Measurements from ENCODE around the gene STARD8. TPM values are rescaled to one million over a fixed set of nuclear protein-coding genes. Genes with fewer than 3 reads are reported as not detected.
"Not testable (repeated sequence)": the region's sequence is repeated elsewhere in the genome, so short reads cannot be mapped to it uniquely, and the experiment has no call there.

Gene STARD8
- total RNA-seq, 1 donor from 2014 or later = 4.5 TPM

DNA sequence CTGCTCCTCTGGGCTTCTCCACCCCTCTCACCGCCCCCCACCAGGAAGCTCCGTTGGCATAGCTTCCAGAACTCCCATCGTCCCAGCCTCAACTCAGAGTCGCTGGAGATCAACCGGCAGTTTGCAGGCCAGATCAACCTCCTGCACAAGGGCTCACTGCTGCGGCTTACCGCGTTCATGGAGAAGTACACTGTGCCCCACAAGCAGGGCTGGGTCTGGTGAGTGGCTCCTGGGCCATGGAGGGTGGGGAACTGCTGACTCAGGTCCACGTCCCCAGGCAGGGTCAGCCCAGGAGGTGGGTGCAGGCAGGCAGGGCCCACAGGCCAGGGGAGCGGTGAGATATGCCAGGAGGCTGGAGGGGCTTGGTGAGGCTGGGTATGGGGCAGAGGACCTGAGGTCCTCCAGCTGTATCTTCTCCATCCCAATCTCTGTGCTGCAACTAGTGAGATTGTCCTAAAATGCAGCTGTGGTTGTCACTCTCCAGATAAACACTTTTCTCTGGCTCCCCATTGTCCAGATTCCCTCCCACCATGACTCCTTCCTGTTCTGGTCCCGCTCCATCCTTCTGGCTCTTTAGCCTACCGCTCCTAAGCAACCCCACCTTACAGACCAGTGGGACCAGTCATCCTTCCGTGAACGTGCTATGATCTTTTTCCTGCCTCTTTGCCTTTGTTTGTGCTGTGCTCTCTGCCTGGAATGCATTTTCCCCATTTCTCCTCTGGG, 71.9 kb downstream of the STARD8 start:
- no peak for DNase-seq

DNA sequence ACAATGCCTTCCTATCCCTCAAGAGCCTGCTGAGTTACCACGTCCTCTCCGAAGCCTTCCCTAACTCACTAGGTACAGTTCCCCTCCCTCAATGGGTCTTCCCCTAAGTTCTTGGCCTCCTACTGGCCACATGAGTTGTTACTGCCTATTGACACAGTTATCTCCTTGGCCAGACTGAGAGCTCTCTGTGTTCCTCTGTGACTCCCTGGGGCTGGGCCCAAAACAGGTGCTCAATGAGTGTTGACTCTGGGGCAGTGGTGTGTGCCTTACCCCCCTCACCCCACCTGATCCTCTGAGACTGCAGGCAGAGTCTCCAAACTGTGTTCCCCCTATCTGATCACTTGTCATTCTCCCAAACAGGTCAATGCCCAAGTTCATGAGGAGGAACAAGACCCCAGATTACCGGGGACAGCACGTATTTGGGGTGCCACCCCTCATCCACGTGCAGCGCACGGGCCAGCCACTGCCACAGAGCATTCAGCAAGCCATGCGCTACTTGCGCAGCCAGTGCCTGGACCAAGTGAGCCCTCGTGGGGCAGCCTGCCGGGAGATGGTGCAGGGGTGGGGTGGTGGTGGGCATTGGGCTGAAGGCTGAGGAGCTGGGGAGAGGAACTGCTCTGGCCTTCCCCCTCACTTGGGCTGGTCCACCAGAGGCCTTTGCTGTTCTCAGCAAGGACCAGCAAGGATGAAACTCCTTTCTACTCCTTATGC, 72.6 kb downstream of the STARD8 start:
- no peak for DNase-seq

DNA sequence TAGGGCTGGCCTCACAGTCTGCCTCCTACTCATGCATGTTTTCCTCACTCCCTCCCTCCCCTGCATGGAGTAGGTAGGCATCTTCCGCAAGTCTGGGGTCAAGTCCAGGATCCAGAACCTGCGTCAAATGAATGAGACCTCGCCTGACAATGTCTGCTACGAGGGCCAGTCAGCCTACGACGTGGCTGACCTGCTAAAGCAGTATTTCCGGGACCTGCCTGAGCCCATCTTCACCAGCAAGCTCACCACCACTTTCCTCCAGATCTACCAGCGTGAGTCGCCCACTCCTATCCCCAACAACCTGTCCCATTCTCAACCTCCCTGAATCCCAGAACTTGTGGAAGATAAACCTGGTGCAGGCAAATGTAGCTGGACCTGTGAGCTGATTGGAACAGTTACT, 73.4 kb downstream of the STARD8 start:
- DNase-seq = no peak

DNA sequence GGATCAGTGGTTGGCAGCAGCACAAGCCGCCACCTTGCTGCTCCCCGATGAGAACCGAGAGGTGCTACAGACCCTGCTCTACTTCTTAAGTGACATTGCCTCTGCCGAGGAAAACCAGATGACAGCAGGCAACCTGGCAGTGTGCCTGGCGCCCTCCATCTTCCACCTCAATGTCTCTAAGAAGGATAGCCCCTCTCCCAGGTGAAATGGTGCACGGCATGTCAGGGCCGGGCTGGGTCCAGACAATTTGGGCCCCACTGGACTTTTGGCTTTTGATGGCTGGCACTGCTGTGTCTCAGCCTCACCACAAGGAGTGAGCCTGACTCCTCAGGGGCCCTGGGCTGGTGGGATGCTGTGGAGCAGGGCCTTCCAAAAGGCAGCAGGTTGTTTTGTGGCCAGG, 74.1 kb downstream of the STARD8 start:
- no peak for DNase-seq

DNA sequence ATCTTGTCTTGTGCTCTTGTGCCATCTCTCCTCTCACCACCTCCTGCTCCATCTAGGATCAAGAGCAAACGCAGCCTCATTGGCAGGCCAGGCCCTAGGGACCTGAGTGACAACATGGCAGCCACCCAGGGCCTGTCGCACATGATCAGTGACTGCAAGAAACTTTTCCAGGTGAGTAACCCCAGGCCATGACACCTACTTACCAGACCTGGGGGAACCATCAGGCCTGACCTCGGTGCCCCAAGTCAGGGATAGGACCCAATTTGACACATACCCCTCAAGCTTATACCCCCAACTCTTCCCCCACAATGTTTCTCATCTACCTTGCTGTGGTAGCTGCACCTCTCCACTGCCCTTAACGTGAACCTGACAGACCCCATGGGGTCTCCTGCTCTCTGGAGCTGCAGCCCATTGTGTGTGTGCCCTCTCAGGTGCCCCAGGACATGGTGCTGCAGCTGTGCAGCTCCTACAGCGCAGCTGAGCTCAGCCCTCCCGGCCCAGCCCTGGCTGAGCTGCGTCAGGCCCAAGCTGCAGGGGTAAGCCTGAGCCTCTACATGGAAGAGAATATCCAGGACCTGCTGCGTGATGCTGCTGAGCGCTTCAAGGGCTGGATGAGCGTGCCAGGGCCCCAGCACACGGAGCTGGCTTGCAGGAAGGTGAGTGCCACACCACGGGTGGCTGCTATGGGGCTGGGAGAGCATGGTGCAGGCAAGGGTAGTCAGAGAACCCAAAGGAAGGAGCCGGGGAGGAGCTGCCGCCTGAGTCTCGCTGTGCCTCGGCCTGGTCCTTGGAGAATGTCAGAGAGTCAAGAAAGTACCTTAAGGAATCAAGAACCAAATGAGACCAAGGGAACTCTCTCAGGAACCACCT, 74.8 kb downstream of the STARD8 start:
- DNase-seq = no peak

DNA sequence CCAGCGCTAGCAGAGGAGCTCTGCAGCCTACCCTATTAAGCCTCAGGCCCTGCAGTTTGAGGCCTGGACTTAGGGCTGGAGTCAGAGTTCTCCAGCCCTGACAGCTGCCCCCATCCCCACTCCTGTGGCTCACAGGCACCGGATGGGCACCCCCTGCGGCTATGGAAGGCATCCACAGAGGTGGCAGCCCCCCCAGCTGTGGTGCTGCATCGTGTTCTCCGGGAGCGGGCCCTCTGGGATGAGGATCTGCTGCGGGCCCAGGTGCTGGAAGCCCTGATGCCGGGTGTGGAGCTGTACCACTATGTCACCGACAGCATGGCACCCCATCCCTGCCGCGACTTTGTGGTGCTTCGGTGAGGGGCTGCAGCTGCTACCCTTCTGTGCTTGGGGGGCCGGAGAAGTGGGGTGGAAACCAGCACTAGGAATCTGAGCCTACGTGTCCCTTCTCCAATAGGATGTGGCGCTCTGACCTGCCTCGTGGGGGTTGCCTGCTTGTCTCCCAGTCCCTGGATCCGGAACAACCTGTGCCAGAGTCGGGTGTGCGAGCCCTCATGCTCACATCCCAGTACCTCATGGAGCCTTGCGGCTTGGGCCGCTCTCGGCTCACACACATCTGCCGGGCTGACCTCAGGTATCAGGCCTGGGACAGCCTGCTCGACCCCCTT, 76.2 kb downstream of the STARD8 start:
- no peak for DNase-seq

DNA sequence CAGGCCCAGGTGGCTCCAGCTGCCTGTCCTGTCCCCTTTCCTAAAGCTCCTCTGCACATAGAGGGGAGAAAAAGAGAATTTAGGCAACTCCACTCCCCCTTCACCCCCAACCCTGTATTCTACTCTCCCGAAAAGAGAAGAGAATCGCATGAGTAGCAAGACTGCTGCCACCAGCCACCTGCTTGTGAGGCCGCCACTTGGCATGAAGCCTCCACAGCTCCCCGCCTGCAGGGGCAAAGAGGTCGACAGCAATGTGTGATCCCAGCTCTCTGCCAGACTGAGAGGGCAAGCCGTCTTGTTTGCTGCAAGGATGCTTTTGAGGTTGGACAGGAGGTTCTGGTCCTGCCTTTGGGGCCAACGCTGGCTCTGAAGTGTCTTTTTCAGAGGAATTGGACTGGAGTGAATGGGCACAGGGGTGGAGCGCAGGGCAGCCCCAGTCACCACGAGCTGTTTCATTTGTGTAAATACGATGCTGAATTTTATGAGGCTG, 77.1 kb downstream of the STARD8 start:
- no peak for DNase-seq

DNA sequence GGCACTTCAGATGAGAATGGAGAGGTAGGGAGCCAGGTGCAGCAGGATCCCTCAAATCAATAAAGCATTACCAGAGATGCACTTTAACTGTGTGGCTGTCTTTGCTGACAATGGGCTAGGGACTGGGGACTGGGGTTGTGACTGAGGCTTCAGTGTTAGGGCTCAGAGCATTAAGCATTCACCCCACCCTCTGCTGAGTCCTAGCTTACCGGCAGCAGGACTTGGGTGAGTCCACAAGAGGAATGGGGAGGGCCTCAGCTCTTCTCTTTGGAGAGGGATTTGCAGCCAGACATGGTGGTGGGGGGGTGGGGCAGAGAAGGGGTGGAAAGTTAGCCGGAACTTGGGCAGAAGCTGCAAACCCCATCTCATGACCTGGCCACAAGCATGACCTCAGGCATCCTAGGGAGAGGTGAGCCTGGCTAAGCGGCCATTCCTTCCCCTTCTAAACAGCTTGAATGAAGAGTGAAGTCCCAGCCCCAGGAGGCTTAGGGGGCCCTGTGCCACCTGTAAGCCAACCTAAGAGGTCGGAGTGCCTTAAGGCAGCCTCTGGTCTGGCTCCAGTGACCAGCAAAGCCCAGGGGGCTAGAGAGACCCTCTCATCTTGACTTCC, 78.4 kb downstream of the STARD8 start:
- no peak for DNase-seq

DNA sequence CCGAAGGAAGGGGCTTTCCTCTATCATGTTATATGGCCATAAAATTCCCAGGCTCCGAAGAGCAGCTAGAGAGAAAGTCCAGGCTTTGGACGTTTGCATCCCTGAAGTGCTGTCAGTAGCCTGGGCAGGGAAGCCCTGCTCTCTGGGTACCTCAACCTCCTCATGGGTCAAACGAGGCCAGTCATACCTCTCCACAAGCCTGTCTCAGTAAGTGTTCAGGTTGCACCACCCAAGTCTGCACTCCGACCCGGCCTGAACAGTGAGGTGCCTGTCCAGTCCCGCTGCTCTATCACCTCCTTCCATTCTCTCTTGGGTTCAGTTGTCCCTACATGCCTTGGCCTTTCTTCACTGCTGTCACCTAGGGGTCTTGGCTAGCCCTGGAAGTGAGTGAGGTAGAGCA, 78.9 kb downstream of the STARD8 start:
- no peak for DNase-seq

DNA sequence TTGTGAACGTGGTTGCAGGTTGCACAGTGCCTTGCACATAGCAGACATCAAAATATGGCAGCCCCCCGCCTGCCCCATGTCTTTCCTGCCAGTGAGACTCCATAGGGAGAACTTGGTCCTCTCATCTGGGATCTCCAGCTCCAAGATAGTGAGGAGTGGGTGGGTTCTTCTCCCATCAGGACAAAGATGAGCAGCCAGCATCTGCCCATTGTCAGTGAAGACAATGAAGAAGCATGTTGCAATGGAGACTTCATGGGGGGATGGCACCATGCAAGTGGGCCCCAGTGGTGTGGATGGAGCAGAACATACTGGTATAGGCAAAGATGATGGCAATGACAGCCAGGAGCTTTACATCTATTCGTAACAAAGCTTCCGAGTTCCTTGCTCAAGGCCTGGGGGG, 80.2 kb downstream of the STARD8 start:
- no peak for DNase-seq

DNA sequence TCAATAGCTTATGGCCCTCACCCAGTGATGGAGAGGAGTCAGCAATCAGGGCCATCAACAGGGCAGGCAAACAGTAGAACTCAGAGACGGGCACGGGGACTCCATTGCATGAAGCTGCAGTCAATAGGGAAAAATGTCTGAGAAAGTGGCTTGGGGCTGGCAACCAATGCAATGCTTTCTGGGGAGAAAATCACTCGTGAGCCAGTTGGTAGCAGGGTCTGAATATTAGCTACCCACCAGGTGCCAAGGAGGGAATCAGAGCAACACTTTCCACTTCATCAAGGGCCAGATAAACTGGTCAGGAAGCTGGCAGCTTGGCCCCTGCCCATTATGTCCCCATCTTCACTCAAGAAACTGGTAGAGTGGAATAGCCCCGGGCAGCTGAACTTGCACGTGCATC, 80.7 kb downstream of the STARD8 start:
- no peak for DNase-seq

DNA sequence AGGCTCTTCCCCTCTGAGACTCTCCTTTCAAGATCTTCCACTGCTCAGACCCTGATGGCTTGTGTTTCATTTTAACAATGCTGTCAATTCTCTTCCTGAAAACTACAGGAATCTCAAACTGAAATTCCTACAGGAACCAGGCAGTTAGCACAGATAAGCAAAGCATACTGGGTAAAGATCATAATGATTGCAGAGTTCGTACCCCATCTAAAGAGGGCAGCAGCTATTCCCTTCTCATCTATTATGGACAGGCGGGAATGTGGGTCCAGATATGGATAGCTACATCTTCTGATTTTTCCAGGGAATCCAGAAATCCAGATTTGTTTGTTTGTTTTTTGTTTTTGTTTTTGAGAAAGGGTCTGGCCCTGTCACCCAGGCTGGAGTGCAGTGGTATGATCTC, 83.8 kb downstream of the STARD8 start:
- DNase-seq = no peak

DNA sequence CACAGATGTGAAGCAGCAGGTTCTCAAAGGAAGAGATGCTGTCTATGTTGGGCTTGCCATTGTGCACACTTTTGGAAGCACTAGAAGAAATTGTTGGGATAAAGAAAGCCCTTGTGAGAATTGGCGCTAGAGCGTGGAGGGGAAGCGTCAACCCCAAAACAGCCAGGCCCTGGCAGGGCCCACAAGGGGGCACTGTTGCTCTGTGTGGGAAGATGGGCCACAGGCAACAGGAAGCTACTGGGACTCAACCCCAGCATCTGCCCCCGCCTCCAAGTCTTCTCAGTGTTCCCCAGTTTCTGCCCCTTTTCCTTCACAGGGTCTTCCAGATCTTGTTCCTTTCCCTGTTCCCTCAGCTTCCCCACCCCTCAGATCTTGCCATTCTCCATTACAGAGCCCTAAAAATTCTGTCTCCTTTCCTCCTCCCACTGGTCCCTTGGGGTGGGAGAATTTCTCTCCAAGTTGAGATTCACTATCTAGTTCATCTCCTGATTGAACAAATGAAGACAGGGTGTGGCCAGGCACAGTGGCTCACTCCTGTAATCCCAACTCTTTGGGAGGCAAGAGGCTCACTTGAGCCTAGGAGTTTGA, 85.5 kb downstream of the STARD8 start:
- DNase-seq = no peak

DNA sequence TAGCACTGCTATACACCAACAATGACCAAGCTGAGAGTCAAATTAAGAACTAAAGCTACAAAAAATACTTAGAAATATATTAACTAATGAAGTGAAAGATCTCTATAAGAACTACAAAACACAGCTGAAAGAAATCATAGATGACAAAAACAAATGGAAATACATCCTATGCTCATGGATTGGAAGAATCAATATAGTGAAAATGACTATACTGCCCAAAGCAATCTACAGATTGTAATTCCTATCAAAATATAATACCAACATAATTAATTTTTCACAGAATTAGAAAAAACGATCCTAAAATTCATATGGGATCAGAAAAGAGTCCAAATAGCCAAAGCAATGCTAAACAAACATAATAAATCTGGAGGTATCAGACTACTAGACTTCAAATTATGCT, 87.8 kb downstream of the STARD8 start:
- DNase-seq = no peak

DNA sequence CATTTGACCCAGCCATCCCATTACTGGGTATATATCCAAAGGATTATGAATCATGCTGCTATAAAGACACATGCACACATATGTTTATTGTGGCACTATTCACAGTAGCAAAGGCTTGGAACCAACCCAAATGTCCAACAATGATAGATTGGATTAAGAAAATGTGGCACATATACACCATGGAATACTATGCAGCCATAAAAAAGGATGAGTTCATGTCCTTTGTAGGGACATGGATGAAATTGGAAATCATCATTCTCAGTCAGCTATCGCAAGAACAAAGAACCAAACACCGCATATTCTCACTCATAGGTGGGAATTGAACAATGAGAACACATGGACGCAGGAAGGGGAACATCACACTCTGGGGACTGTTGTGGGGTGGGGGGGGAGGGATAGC, 94.4 kb downstream of the STARD8 start:
- DNase-seq = not testable (repeated sequence)

DNA sequence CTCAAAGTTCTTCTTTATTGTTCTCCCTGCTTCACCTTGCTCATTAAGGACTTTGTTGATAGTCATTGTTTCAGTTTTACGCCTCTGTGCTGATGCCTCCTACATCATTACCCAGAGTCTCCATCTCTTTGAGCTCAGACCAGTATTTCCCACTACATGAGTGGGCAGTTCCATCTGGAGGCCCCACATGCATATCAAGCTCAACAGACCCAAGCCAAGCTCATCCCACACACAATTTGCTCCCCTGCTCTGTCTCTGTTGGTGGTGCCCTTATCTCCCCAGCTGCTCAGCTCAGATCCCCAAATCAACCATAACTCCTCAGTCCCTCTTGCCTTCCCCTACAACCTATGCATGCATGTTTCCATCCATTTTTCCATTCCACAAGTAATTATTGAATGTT, 96.3 kb downstream of the STARD8 start:
- no peak for DNase-seq

DNA sequence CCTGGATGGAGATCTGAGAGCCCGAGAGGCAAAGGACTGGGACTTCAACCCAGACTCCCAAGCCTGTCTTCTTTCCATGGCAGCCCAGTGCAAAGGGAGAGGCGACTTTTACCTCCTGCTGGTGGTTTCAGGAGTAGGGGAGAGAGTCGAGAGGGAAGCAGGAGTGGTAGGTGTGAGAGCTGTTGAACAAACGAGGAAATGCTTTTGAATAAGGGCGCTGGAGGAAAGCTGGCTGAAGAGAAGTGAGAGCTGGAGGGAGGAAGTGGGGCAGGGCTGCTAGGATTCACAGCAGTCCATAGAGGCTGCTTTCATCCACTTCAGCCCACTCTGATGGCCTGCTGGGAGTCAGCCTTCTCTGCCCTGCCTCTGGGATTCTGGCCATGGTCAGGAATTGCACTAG, 99.5 kb downstream of the STARD8 start:
- no peak for DNase-seq

DNA sequence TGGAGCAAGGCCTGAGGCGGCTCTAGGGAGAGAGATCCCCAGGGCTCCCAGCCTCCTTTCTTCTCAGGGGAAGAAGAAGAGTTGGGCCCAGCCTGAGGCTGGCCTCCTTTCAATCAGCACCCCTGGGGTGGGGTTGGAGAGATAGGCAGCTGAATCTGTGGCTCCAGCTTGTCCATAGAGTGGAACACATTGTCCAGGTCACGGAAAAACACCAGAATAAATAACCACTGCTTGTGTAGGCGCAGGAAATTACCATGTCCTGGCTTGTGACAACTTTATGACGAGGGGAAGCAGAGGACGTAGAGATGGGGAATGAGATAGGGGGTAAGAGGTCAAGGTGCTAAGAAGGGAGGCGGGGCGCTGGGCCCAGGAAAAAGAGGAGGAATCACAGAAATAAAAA, 100.6 kb downstream of the STARD8 start:
- DNase-seq = no peak

DNA sequence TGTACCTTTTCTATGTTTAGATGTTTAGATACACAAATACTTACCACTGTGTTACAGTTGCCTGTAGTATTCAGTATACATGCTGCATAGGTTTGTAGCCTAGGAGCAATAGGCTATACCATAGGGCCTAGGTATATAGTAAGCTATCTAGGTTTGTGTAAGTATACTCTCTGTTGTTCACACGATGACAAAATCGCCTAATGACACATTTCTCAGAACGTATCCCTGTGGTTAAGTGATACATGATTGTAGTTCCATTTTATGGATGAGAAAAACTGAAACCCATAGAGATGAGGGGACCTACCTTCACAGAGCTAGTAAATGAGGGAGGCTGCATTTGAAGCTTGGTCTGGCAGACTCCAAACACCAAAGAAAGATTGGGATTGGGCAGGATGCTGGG, 102.0 kb downstream of the STARD8 start:
- DNase-seq = no peak

DNA sequence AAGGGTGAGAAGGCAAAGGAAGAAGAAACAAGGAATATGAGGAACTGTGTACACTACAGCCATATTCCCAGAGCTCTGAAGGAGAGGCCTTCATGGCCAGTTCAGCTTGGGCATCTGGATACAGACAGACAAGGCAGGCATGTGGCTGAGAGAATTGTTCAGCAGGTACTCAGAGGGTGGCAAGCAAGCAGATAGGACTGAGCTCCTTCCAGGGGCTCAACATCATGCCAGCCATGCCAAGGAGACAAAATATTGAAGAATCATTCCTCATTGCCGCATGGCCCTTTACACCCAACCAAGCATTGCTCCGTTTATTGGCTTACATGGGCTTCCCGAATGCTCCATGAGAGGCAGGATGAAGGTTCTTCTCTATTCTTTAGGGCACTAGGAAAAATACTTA, 102.8 kb downstream of the STARD8 start:
- no peak for DNase-seq

DNA sequence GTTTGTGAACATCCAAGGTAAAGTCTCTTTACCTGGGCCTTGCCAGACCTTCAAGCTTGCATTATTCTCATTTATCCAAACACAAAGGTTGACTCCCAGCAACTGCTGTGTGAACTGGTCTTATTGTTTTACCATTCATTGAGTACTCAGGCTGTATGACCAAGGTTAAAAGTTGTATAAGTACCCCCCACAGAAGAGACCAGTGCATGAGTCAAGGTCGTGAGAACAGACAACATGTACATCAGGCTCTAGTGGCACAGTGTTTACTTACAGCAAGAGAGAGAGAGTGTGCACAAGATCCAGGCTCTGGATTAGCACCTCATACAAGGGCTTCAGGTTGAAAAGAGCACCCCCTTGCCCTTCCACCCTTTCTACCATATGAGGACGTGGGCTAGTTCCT, 103.9 kb downstream of the STARD8 start:
- DNase-seq = no peak

DNA sequence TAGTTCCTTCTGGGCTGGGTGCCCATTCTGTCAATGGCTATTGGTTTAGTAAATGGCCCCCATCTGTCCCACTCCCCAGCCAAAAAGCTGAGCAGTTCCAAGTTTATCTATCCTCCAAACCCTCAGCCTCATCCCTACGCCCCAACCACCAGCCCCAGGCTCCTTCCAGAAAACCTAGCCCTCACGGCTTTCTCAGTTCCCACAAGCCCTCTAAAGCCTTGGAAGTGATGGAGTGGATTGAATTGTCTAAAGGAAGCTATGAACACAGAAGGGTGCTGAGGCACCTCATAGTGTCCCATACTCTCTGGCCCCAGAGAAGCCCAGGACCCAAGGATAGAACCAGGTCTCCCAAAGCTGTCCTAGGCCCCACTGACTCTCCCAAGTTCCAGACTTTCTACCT, 105.8 kb downstream of the STARD8 start:
- DNase-seq = no peak

Data from skin of body (tissue), 2 donors.